HCT116 (cell line): ENCODE results near the gene ZNF697. TPM values are rescaled to one million over a fixed set of nuclear protein-coding genes. Genes with fewer than 3 reads are reported as not detected.

ENCODE experiments used
- ATAC-seq: fragments of 200-7000 bp; cut with Tn5 transposase; 2 replicates; pipeline ENCODE4 v1.9.1; 2020; ENCODE audit warnings: mild to moderate bottlenecking, moderate library complexity
- BruUV-seq: library from RNA; stranded (reverse); fragments of 400-500 nt; replicated peaks from 2 replicates; lab custom pipeline; 2021; lab: Mats Ljungman, UMichigan
- CTCF ChIA-PET: fragments of 300-600 bp; sonication (Branson Sonifier 250); formaldehyde crosslinking; loops from one replicate; lab custom pipeline; 2021; ENCODE audit warnings: antibody characterized with exemption; lab: Charles Lee
- POLR2A ChIA-PET: fragments of 300-600, 350-600 bp; sonication (Branson Sonifier 250); formaldehyde crosslinking; loops from one replicate; lab custom pipeline; 2021; ENCODE audit warnings: antibody characterized with exemption; lab: Charles Lee
- RAD21 ChIA-PET, 2 experiments: fragments of 300-600 bp; sonication (Branson Sonifier 250); formaldehyde crosslinking; loops; one replicate each; lab custom pipeline; 2023; ENCODE audit warnings: low total read pairs in 2 of 2; ENCODE audit not compliant: uncharacterized antibody in 2 of 2, unreplicated experiment in 2 of 2, low non-redundant PET in 1 of 2; lab: Charles Lee
- DNase-seq: peaks from one replicate; pipeline ENCODE4 v3.0.0-alpha.2; 2010; ENCODE audit warnings: low read depth, low spot score
- H2AFZ ChIP-seq: fragments of 200-600 bp; shearing (Covaris generic), sonication (generic); 2 replicates; pipeline ENCODE4 v1.6.1; 2017; ENCODE audit warnings: low read depth, mixed run types, mixed read lengths, antibody characterized with exemption, low read length; ENCODE audit not compliant: poor library complexity, severe bottlenecking
- H3K27ac ChIP-seq: 2 replicates; pipeline ENCODE4 v1.5.1; 2012; ENCODE audit warnings: low read depth, low read length
- H3K27me3 ChIP-seq: fragments of 200-600 bp; sonication (generic); 2 replicates; pipeline ENCODE4 v1.6.1; 2016; ENCODE audit warnings: mixed run types, low read length, mixed read lengths; ENCODE audit not compliant: insufficient read depth
- H3K36me3 ChIP-seq, 2 experiments: fragments of 200-500 bp in 1 of 2; fragments of 200-600 bp in 1 of 2; sonication (Bioruptor generic) in 1 of 2; sonication (generic) in 1 of 2; 2 replicates each; pipeline versions ENCODE4 v1.5.1 to v1.6.1; 2014 to 2016; ENCODE audit warnings: low read length in 2 of 2, inconsistent platforms in 1 of 2, mixed read lengths in 1 of 2, mixed run types in 1 of 2; ENCODE audit not compliant: insufficient read depth in 2 of 2, control insufficient read depth in 1 of 2
- H3K4me1 ChIP-seq, 2 experiments: fragments of 200-600 bp in 1 of 2; sonication (generic) in 1 of 2; 2 replicates each; pipeline versions ENCODE4 v1.5.1 to v1.6.1; 2012 to 2017; ENCODE audit warnings: low read length in 2 of 2, inconsistent platforms in 1 of 2, mild to moderate bottlenecking in 1 of 2, mixed read lengths in 1 of 2, mixed run types in 1 of 2, moderate library complexity in 1 of 2; ENCODE audit not compliant: insufficient read depth in 2 of 2, control insufficient read depth in 1 of 2
- H3K4me2 ChIP-seq: fragments of 200-600 bp; sonication (generic); 2 replicates; pipeline ENCODE4 v1.6.1; 2017; ENCODE audit warnings: mixed run types, low read length, mixed read lengths
- H3K4me3 ChIP-seq, 2 experiments: fragments of 200-600 bp in 1 of 2; sonication (generic) in 1 of 2; replicated peaks in 1 of 2; 2 replicates each; pipeline ENCODE4 v1.5.1; 2011 to 2016; ENCODE audit warnings: low read length in 2 of 2, control low read depth in 1 of 2, low read depth in 1 of 2, mild to moderate bottlenecking in 1 of 2, mixed read lengths in 1 of 2, mixed run types in 1 of 2
- H3K79me2 ChIP-seq: fragments of 200-600 bp; sonication (generic); 2 replicates; pipeline ENCODE4 v1.6.1; 2017; ENCODE audit warnings: mild to moderate bottlenecking, mixed run types, low read length, moderate library complexity, mixed read lengths; ENCODE audit not compliant: insufficient read depth
- H3K9ac ChIP-seq: fragments of 200-600 bp; sonication (generic); 2 replicates; pipeline ENCODE4 v1.6.1; 2016; ENCODE audit warnings: low read length, mixed read lengths
- H3K9me2 ChIP-seq: fragments of 200-600 bp; sonication (generic), shearing (Covaris generic); 2 replicates; pipeline ENCODE4 v1.6.1; 2017; ENCODE audit warnings: mixed run types, mild to moderate bottlenecking, moderate library complexity; ENCODE audit not compliant: insufficient read depth
- H3K9me3 ChIP-seq, 2 experiments: fragments of 200-500 bp in 1 of 2; fragments of 200-600 bp in 1 of 2; sonication (Bioruptor generic) in 1 of 2; sonication (generic) in 1 of 2; 2 replicates each; pipeline ENCODE4 v1.6.1; 2014 to 2017; ENCODE audit warnings: low read length in 2 of 2, mixed read lengths in 2 of 2, inconsistent platforms in 1 of 2, low read depth in 1 of 2, mild to moderate bottlenecking in 1 of 2, mixed run types in 1 of 2, moderate library complexity in 1 of 2; ENCODE audit not compliant: control insufficient read depth in 1 of 2, insufficient read depth in 1 of 2
- H4K20me1 ChIP-seq: fragments of 200-600 bp; sonication (generic), shearing (Covaris generic); 2 replicates; pipeline ENCODE4 v1.6.1; 2017; ENCODE audit warnings: mixed run types, mild to moderate bottlenecking, moderate library complexity; ENCODE audit not compliant: insufficient read depth
- ATF3 ChIP-seq: IDR thresholded peaks from 2 replicates; pipeline ENCODE4 v1.6.1; 2012
- EZH2 ChIP-seq: fragments of 200-600 bp; sonication (generic); IDR thresholded peaks from 2 replicates; pipeline ENCODE4 v1.6.1; 2017; ENCODE audit warnings: antibody characterized with exemption, mixed run types
- EZH2phosphoT487 ChIP-seq: fragments of 200-600 bp; IDR thresholded peaks from 2 replicates; pipeline ENCODE4 v1.6.1; 2018; ENCODE audit warnings: antibody characterized with exemption, borderline replicate concordance
- JUND ChIP-seq: IDR thresholded peaks from 2 replicates; pipeline ENCODE4 v1.6.1; 2012
- POLR2A ChIP-seq: IDR thresholded peaks from 2 replicates; pipeline ENCODE4 v1.7.0; 2011; ENCODE audit warnings: borderline replicate concordance; ENCODE audit not compliant: insufficient read depth, insufficient read length; ENCODE audit errors: extremely low read depth
- POLR2AphosphoS5 ChIP-seq: IDR thresholded peaks from 2 replicates; pipeline ENCODE4 v1.6.1; 2011; ENCODE audit warnings: mild to moderate bottlenecking, low read depth, low read length, moderate library complexity
- REST ChIP-seq: IDR thresholded peaks from 2 replicates; pipeline ENCODE4 v1.6.1; 2012; ENCODE audit warnings: low read depth
- SP1 ChIP-seq: IDR thresholded peaks from 2 replicates; pipeline ENCODE4 v1.6.1; 2012; ENCODE audit warnings: low read depth
- ZNF274 ChIP-seq: fragments of 200-500 bp; sonication (Bioruptor generic); IDR thresholded peaks from 2 replicates; pipeline ENCODE4 v1.6.1; 2014; ENCODE audit warnings: mild to moderate bottlenecking, low read depth, low read length, inconsistent platforms
- intact Hi-C: fragments of 100-400 bp; cut with micrococcal nuclease; formaldehyde crosslinking; loops from 2 replicates; pipeline ENCODE4 v1.10.0; 2022
- total RNA-seq: library from RNA; stranded (reverse); gene quantifications from one replicate; pipeline ENCODE4 v1.2.1, GENCODE V29; 2021; ENCODE audit not compliant: unreplicated experiment

The ZNF697 gene
- total RNA-seq, 1 experiment from 2014 or later: 5.9 TPM

- Histone ChIP-seq H4K20me1 (no peaks in the 10 kb centered on the region; the same call in 1 of the 2 replicates), H3K79me2 (peaks cover 26% of the 10 kb centered on the region; the same call in 1 of the 2 replicates), H3K9me3 (no peaks in the 10 kb centered on the region), H2AFZ (no peak overlapping the region), H3K36me3 (no peaks in the 10 kb centered on the region), H3K4me1 (peaks cover 11 to 29% of the 10 kb centered on the region in 2 experiments; a peak in 3 of 4 replicates), H3K4me2 (peak overlapping the region; percentile 97), H3K9ac (no peak overlapping the region), H3K9me2 (no peaks in the 10 kb centered on the region), H3K27me3 (peaks cover 17% of the 10 kb centered on the region), H3K27ac (no peak overlapping the region), H3K4me3 (peak overlapping the region; percentile 83 to 93)
- TF ChIP-seq ATF3 (no peak), EZH2phosphoT487 (no peak), JUND (no peak), EZH2 (no peak), ZNF274 (no peak), POLR2AphosphoS5 (no peak), REST (no peak), POLR2A (no peak), SP1 (no peak)
- ChIA-PET RAD21 (no interaction called here), POLR2A (no interaction called here), CTCF (no interaction called here)
- DNase-seq: no peak
- no TSS peak for BruUV-seq
- no peak for ATAC-seq
- intact Hi-C loops: no loop called here
These were observed 1.4 kb downstream of the ZNF697 start for GRCh38 chr1:119646521-119647227.
